Measurements from ENCODE around the gene TTYH3. TPM values are rescaled to one million over a fixed set of nuclear protein-coding genes. Genes with fewer than 3 reads are reported as not detected.

TTYH3 gene
- total RNA-seq (2022; extraction: Qiagen RNA extraction; ENCODE audit: low read depth): 37.1 to 57.9 TPM (median 52.9 TPM) in 5 replicates

GRCh38 chr7:2631946-2632732 is at the start of gene TTYH3:
Gene TTYH3, plus strand, starts transcription at chr7:2631986. Its CDS starts 170 bp downstream, at chr7:2632156.

GRCh38 chr7:2687881-2688318 is 56.1 kb downstream of the TTYH3 start, which contains the start of gene AMZ1:
Gene AMZ1, plus strand, starts transcription at chr7:2688202. Its CDS starts 12,250 bp downstream, at chr7:2700452.

Other genes with a start within 250 kb of the TTYH3 start
- gene CHST12, start 228.4 kb upstream of the TTYH3 start, total RNA-seq (2022; extraction: Qiagen RNA extraction; ENCODE audit: low read depth): 9.0 to 13.4 TPM (median 12.1 TPM) in 5 replicates
- gene GRIFIN, start 155.6 kb upstream of the TTYH3 start, total RNA-seq (2022; extraction: Qiagen RNA extraction; ENCODE audit: low read depth): not detected in 5 replicates
- 15.4 to 26.6 TPM (median 25.4 TPM) in 5 replicates for gene LFNG, start 112.2 kb upstream of the TTYH3 start, total RNA-seq (2022; extraction: Qiagen RNA extraction; ENCODE audit: low read depth)
- 23.1 to 37.7 TPM (median 33.0 TPM) in 5 replicates for gene BRAT1, start 76.5 kb upstream of the TTYH3 start, total RNA-seq (2022; extraction: Qiagen RNA extraction; ENCODE audit: low read depth)
- gene IQCE, start 73.0 kb upstream of the TTYH3 start, total RNA-seq (2022; extraction: Qiagen RNA extraction; ENCODE audit: low read depth): 10.5 to 13.7 TPM (median 11.7 TPM) in 5 replicates
- 0.02 to 0.05 TPM (median 0.03 TPM) in 3 of 5 replicates, not detected in the others for gene AMZ1, start 56.2 kb downstream of the TTYH3 start, total RNA-seq (2022; extraction: Qiagen RNA extraction; ENCODE audit: low read depth)
- 37.0 to 46.0 TPM (median 42.1 TPM) in 5 replicates for gene GNA12, start 212.3 kb downstream of the TTYH3 start, total RNA-seq (2022; extraction: Qiagen RNA extraction; ENCODE audit: low read depth)